GM12878 (cell line): Measurements from ENCODE around the gene APOA4. TPM values are rescaled to one million over a fixed set of nuclear protein-coding genes. Genes with fewer than 3 reads are reported as not detected.

Source experiments
- ASH2L ChIP-seq: fragments of 300-600, 200-600 bp; sonication (generic); IDR thresholded peaks from 2 replicates; pipeline ENCODE4 v1.6.1; 2017; ENCODE audit warnings: low read depth, mild to moderate bottlenecking, borderline replicate concordance
- BACH1 ChIP-seq: fragments of 450-650 bp; IDR thresholded peaks from 2 replicates; pipeline ENCODE4 v1.6.1; 2017; ENCODE audit warnings: mild to moderate bottlenecking, borderline replicate concordance
- BCL11A ChIP-seq: IDR thresholded peaks from 2 replicates; pipeline ENCODE4 v1.6.1; 2011; ENCODE audit warnings: low read depth, low read length
- CHD1 ChIP-seq: IDR thresholded peaks from 2 replicates; pipeline ENCODE4 v1.6.1; 2012; ENCODE audit warnings: low read depth, low read length, improper control_type of control experiment
- CREB1 ChIP-seq: IDR thresholded peaks from 2 replicates; pipeline ENCODE4 v1.6.1; 2012; ENCODE audit warnings: low read depth, mild to moderate bottlenecking, inconsistent platforms
- CREM ChIP-seq: IDR thresholded peaks from 2 replicates; pipeline ENCODE4 v1.6.1; 2014; ENCODE audit warnings: antibody characterized with exemption, low read depth
- CTCF ChIP-seq, 3 experiments: IDR thresholded peaks in 2 of 3; conservative IDR thresholded peaks in 1 of 3; 2 replicates each; pipeline ENCODE4 v1.5.1; 2011; ENCODE audit warnings: low read depth in 3 of 3, low read length in 3 of 3, mild to moderate bottlenecking in 3 of 3, control low read depth in 2 of 3, moderate library complexity in 2 of 3, inconsistent platforms in 1 of 3, mixed read lengths in 1 of 3; ENCODE audit not compliant: control insufficient read depth in 2 of 3, insufficient read depth in 1 of 3; ENCODE audit errors: extremely low read depth in 1 of 3
- HDAC6 ChIP-seq: fragments of 200-600 bp; sonication (generic); IDR thresholded peaks from one replicate; pipeline ENCODE4 v1.8.0; 2017; ENCODE audit warnings: antibody characterized with exemption; ENCODE audit not compliant: unreplicated experiment
- HDGF ChIP-seq: fragments of 450-650 bp; IDR thresholded peaks from 2 replicates; pipeline ENCODE4 v1.6.1; 2016; ENCODE audit warnings: antibody characterized with exemption
- HSF1 ChIP-seq: fragments of 150-350 bp; IDR thresholded peaks from 2 replicates; pipeline ENCODE4 v1.6.1; 2014; ENCODE audit warnings: mild to moderate bottlenecking, low read depth, low read length
- IRF4 ChIP-seq: IDR thresholded peaks from 2 replicates; pipeline ENCODE4 v1.6.1; 2011; ENCODE audit warnings: low read depth, low read length
- KAT2A ChIP-seq: conservative IDR thresholded peaks from 2 replicates; pipeline ENCODE4 v1.6.1; 2011; ENCODE audit warnings: low read depth, low read length; ENCODE audit not compliant: control insufficient read depth
- MXI1 ChIP-seq: fragments of 150-350 bp; IDR thresholded peaks from 2 replicates; pipeline ENCODE4 v1.6.1; 2011; ENCODE audit warnings: low read depth, mild to moderate bottlenecking, inconsistent platforms, low read length, improper control_type of control experiment
- POLR2A ChIP-seq: IDR thresholded peaks from 2 replicates; pipeline ENCODE4 v1.6.1; 2011; ENCODE audit warnings: low read depth, mild to moderate bottlenecking, low read length
- POLR2AphosphoS2 ChIP-seq: IDR thresholded peaks from 2 replicates; pipeline ENCODE4 v1.6.1; 2011; ENCODE audit warnings: low read depth, mild to moderate bottlenecking, low read length, improper control_type of control experiment, moderate library complexity
- RAD21 ChIP-seq: IDR thresholded peaks from 2 replicates; pipeline ENCODE4 v1.6.1; 2011; ENCODE audit warnings: mild to moderate bottlenecking, low read depth, low read length, moderate library complexity; ENCODE audit not compliant: insufficient read depth
- RB1 ChIP-seq: fragments of 450-650 bp; formaldehyde crosslinking; IDR thresholded peaks from 2 replicates; pipeline ENCODE4 v1.6.1; 2017; ENCODE audit warnings: mild to moderate bottlenecking, borderline replicate concordance
- SP1 ChIP-seq: IDR thresholded peaks from one replicate; pipeline ENCODE4 v1.6.1; 2011; ENCODE audit warnings: low read depth, low read length
- SREBF2 ChIP-seq: IDR thresholded peaks from 2 replicates; pipeline ENCODE4 v1.6.1; 2012; ENCODE audit warnings: mild to moderate bottlenecking, low read length
- TAF1 ChIP-seq: IDR thresholded peaks from 2 replicates; pipeline ENCODE4 v1.6.1; 2011; ENCODE audit warnings: mild to moderate bottlenecking, low read depth, low read length, borderline replicate concordance
- TCF12 ChIP-seq: IDR thresholded peaks from 2 replicates; pipeline ENCODE4 v1.6.1; 2011; ENCODE audit warnings: low read depth, mild to moderate bottlenecking, low read length
- WRNIP1 ChIP-seq: IDR thresholded peaks from 2 replicates; pipeline ENCODE4 v1.6.1; 2011; ENCODE audit warnings: low read depth, low read length, improper control_type of control experiment, borderline replicate concordance
- ZBTB4 ChIP-seq: fragments of 450-650 bp; formaldehyde crosslinking; IDR thresholded peaks from 2 replicates; pipeline ENCODE4 v1.4.0; 2022; ENCODE audit warnings: mild to moderate bottlenecking, moderate library complexity
- ZNF622 ChIP-seq: fragments of 450-650 bp; IDR thresholded peaks from 2 replicates; pipeline ENCODE4 v1.6.1; 2017; ENCODE audit warnings: mild to moderate bottlenecking, inconsistent platforms
- polyA plus RNA-seq, 11 experiments: library from polyadenylated mRNA; depleted of rRNA in 4 of 11; unstranded in 6 of 11; stranded (reverse) in 5 of 11; fragments of >200 nt; fragmentation: Nextera tagmentation in 4 of 11; fragmentation: Illumina TruSeq in 1 of 11; extraction: Ambion mirVana in 4 of 11; extraction: Trizol in 1 of 11; gene quantifications; 1 replicate in 1 of 11; 2 replicates in 10 of 11; pipeline versions ENCODE4 v1.2.1 to v1.2.3, GENCODE V29; 2011 to 2016; ENCODE audit warnings: inconsistent platforms in 2 of 11, missing spikeins in 2 of 11, low read depth in 1 of 11
- total RNA-seq, 4 experiments: library from RNA; depleted of rRNA in 3 of 4; stranded (reverse); fragments of >200 nt in 3 of 4; fragmentation: Illumina TruSeq in 1 of 4; extraction: Trizol in 1 of 4; gene quantifications; 2 replicates each; pipeline versions ENCODE4 v1.2.1 to v1.2.3, GENCODE V29; 2013 to 2021

APOA4 gene
- total and polyA plus RNA-seq, 10 of the 15 experiments (the other 5 are each of a cell fraction or from before 2014, with no cell fraction given), result not detected

GRCh38 chr11:116835791-116836631, 12.9 kb upstream of the APOA4 start (continued):
- no peak for TF ChIP-seq SREBF2
- TF ChIP-seq RAD21, result peak; percentile 60
- TF ChIP-seq ASH2L, result no peak
- no peak for TF ChIP-seq CHD1
- no peak for TF ChIP-seq BCL11A
- TF ChIP-seq CREB1, result 0 out of 2 replicates have a peak, but pooled peaks have one; percentile 13
- peak; percentile 45; the same call in 1 of the 2 replicates for TF ChIP-seq TAF1
- TF ChIP-seq MXI1, result peak; percentile 67; the same call in 1 of the 2 replicates
- no peak for TF ChIP-seq HSF1
- 0 out of 2 replicates have a peak, but pooled peaks have one; percentile 32 for TF ChIP-seq TCF12
- peak; percentile 68 to 81 (median 75) for TF ChIP-seq CTCF (IDR thresholded peaks at IDR 0.05 in 2 of 3, conservative IDR thresholded peaks at IDR 0.05 in 1 of 3; ENCODE audit: control insufficient read depth in 2 of 3, extremely low read depth in 1 of 3, insufficient read depth in 1 of 3, low read depth in 3 of 3, low read length in 3 of 3)
- no peak for TF ChIP-seq WRNIP1
- TF ChIP-seq IRF4, result 0 out of 2 replicates have a peak, but pooled peaks have one; percentile 35
- TF ChIP-seq POLR2A, result peak; percentile 83
- no peak for TF ChIP-seq POLR2AphosphoS2
- no peak for TF ChIP-seq ZNF622
- TF ChIP-seq ZBTB4 (CRISPR knock-in tag), result no peak
- TF ChIP-seq HDAC6, result peak; percentile 93
- peak; percentile 82; the same call in 1 of the 2 replicates for TF ChIP-seq HDGF
- no peak for TF ChIP-seq KAT2A
- 0 out of 2 replicates have a peak, but pooled peaks have one; percentile 31 for TF ChIP-seq CREM
- TF ChIP-seq SP1, result peak; percentile 37
- TF ChIP-seq RB1, result peak; percentile 81; the same call in 1 of the 2 replicates
- peak; percentile 42; the same call in 1 of the 2 replicates for TF ChIP-seq BACH1
